Lower lobe of right lung (tissue), 2 donors: ENCODE measurements around the gene DOCK1. TPM values are rescaled to one million over a fixed set of nuclear protein-coding genes. Genes with fewer than 3 reads are reported as not detected.

Experiments
- ATAC-seq, 2 donors: fragments of 200-7000 bp; cut with Tn5 transposase; one replicate each; pipeline ENCODE4 v1.9.1; 2020 to 2022; ENCODE audit warnings: mild to moderate bottlenecking in 2 of 2, moderate library complexity in 2 of 2
- DNase-seq: peaks from one replicate; pipeline ENCODE4 v3.0.0-alpha.2; 2020
- H3K27ac ChIP-seq: fragments of 200-600 bp; one replicate; pipeline ENCODE4 v1.8.0; 2022
- H3K27me3 ChIP-seq: fragments of 200-600 bp; one replicate; pipeline ENCODE4 v1.8.0; 2022; ENCODE audit warnings: low read depth
- H3K36me3 ChIP-seq: fragments of 200-600 bp; one replicate; pipeline ENCODE4 v1.8.0; 2022; ENCODE audit warnings: mild to moderate bottlenecking
- H3K4me1 ChIP-seq: fragments of 200-600 bp; one replicate; pipeline ENCODE4 v1.8.0; 2022
- H3K4me3 ChIP-seq: fragments of 200-600 bp; one replicate; pipeline ENCODE4 v1.8.0; 2022; ENCODE audit warnings: mild to moderate bottlenecking
- H3K9me3 ChIP-seq: fragments of 200-600 bp; one replicate; pipeline ENCODE4 v1.8.0; 2022
- CTCF ChIP-seq: fragments of 200-600 bp; IDR thresholded peaks from one replicate; pipeline ENCODE4 v1.8.0; 2022; ENCODE audit warnings: antibody characterized with exemption, mild to moderate bottlenecking
- intact Hi-C: fragments of 100-400 bp; cut with DNase I; formaldehyde crosslinking; loops from one replicate; pipeline ENCODE4 v1.11.0; 2022
- total RNA-seq: library from RNA; stranded (reverse); fragmentation: NEBNext Ultra II Directional; extraction: Animal tissue kit (Norgen Biotek cat#: 25700); gene quantifications from one replicate; pipeline ENCODE4 v1.2.1, GENCODE V29; 2021
- donor health status: DM: no; HTN: yes; CAD: no; lungs with severe emphysema.

The DOCK1 gene
- total RNA-seq, 1 donor from 2014 or later: 44.8 TPM

GRCh38 chr10:127257395-127257794 is 352.2 kb downstream of the DOCK1 start:
- Histone ChIP-seq H3K27ac (no peak overlapping the region), H3K36me3 (peaks cover 20% of the 10 kb centered on the region), H3K4me1 (no peaks in the 10 kb centered on the region), H3K4me3 (no peak overlapping the region), H3K27me3 (no peaks in the 10 kb centered on the region), H3K9me3 (no peaks in the 10 kb centered on the region)
- TF ChIP-seq CTCF: no peak
- intact Hi-C loops: no loop called here
- DNase-seq (no peak), ATAC-seq (no peak)

- Histone ChIP-seq H3K27me3 (no peaks in the 10 kb centered on the region), H3K36me3 (peaks cover 20% of the 10 kb centered on the region), H3K4me3 (no peak overlapping the region), H3K27ac (no peak overlapping the region), H3K9me3 (no peaks in the 10 kb centered on the region), H3K4me1 (no peaks in the 10 kb centered on the region)
- DNase-seq: no peak
- no peak for TF ChIP-seq CTCF
- no peak for ATAC-seq
- intact Hi-C loops: no loop called here
Measured at GRCh38 chr10:127259347-127259746, 354.1 kb downstream of the DOCK1 start.

- intact Hi-C loops: no loop called here
- Histone ChIP-seq H3K9me3 (no peaks in the 10 kb centered on the region), H3K4me1 (no peaks in the 10 kb centered on the region), H3K4me3 (no peak overlapping the region), H3K36me3 (peaks cover 16% of the 10 kb centered on the region), H3K27me3 (no peaks in the 10 kb centered on the region), H3K27ac (no peak overlapping the region)
- no peak for TF ChIP-seq CTCF
- ATAC-seq (no peak), DNase-seq (no peak)
Measured at GRCh38 chr10:127262606-127263005, 357.4 kb downstream of the DOCK1 start.

- no peak overlapping the region for H3K4me3 ChIP-seq
- no peak overlapping the region for H3K27ac ChIP-seq
- TF ChIP-seq CTCF: no peak
- no peaks in the 10 kb centered on the region for H3K4me1 ChIP-seq
- H3K27me3 ChIP-seq: no peaks in the 10 kb centered on the region
- no peaks in the 10 kb centered on the region for H3K36me3 ChIP-seq
- no peak for ATAC-seq
- DNase-seq: no peak
- intact Hi-C loops: no loop called here
- H3K9me3 ChIP-seq: no peaks in the 10 kb centered on the region
Measured at GRCh38 chr10:127265288-127265687, 360.1 kb downstream of the DOCK1 start.

GRCh38 chr10:127266431-127266830 is 361.2 kb downstream of the DOCK1 start:
- peak in 1 of 2 donors; percentile 43 for ATAC-seq
- no peak for DNase-seq
- TF ChIP-seq CTCF: no peak
- Histone ChIP-seq H3K27ac (no peak overlapping the region), H3K4me3 (no peak overlapping the region), H3K4me1 (no peaks in the 10 kb centered on the region), H3K36me3 (no peaks in the 10 kb centered on the region), H3K9me3 (no peaks in the 10 kb centered on the region), H3K27me3 (no peaks in the 10 kb centered on the region)
- intact Hi-C loops: no loop called here

- H3K27ac ChIP-seq: no peak overlapping the region
- intact Hi-C loops: no loop called here
- H3K27me3 ChIP-seq: no peaks in the 10 kb centered on the region
- no peak overlapping the region for H3K4me3 ChIP-seq
- TF ChIP-seq CTCF: no peak
- ATAC-seq (no peak), DNase-seq (no peak)
- H3K36me3 ChIP-seq: peaks cover 5% of the 10 kb centered on the region
- H3K9me3 ChIP-seq: no peaks in the 10 kb centered on the region
- no peaks in the 10 kb centered on the region for H3K4me1 ChIP-seq
Measured at GRCh38 chr10:127267442-127267841, 362.2 kb downstream of the DOCK1 start.
